Gastroesophageal sphincter (tissue), 4 donors: ENCODE data around the gene TMEM38A. TPM values are rescaled to one million over a fixed set of nuclear protein-coding genes. Genes with fewer than 3 reads are reported as not detected.

Source experiments
- ATAC-seq: fragments of 150-250 bp; one replicate; pipeline ENCODE4 v1.9.1; 2016; ENCODE audit warnings: mild to moderate bottlenecking, moderate library complexity
- H3K27ac ChIP-seq, 4 donors: fragments of 200-600 bp; sonication (generic) in 3 of 4; 1 replicate in 3 of 4; 2 replicates in 1 of 4; pipeline ENCODE4 v1.5.1; 2016 to 2019
- H3K27me3 ChIP-seq: fragments of 200-600 bp; sonication (generic); one replicate; pipeline ENCODE4 v1.5.1; 2019
- H3K36me3 ChIP-seq, 2 donors: fragments of 200-600 bp; sonication (generic); one replicate each; pipeline ENCODE4 v1.5.1; 2019; ENCODE audit warnings: control low read depth in 1 of 2
- H3K4me1 ChIP-seq, 3 donors: fragments of 200-600 bp; sonication (generic); 1 replicate in 2 of 3; 2 replicates in 1 of 3; pipeline ENCODE4 v1.5.1; 2016 to 2019; ENCODE audit warnings: control low read depth in 2 of 3
- H3K4me3 ChIP-seq, 2 donors: fragments of 200-600 bp; sonication (generic); one replicate each; pipeline ENCODE4 v1.5.1; 2019; ENCODE audit warnings: mild to moderate bottlenecking in 1 of 2, moderate library complexity in 1 of 2
- H3K9me3 ChIP-seq, 3 donors: fragments of 200-600 bp; sonication (generic); one replicate each; pipeline ENCODE4 v1.5.1; 2017 to 2019; ENCODE audit warnings: control low read depth in 2 of 3
- EP300 ChIP-seq: sonication (generic); formaldehyde crosslinking; IDR thresholded peaks from one replicate; pipeline ENCODE4 v1.6.1; 2017; ENCODE audit warnings: antibody characterized with exemption, mild to moderate bottlenecking
- POLR2A ChIP-seq, 2 donors: fragments of 450-650 bp; IDR thresholded peaks; one replicate each; pipeline ENCODE4 v1.6.1; 2017; ENCODE audit warnings: antibody characterized with exemption in 2 of 2, mild to moderate bottlenecking in 2 of 2, moderate library complexity in 1 of 2
- POLR2AphosphoS5 ChIP-seq: sonication (generic); formaldehyde crosslinking; IDR thresholded peaks from one replicate; pipeline ENCODE4 v1.6.1; 2017; ENCODE audit warnings: antibody characterized with exemption
- WGBS, 2 donors: methylation state at CpG; one replicate each; pipeline ENCODE4 v1.1.5; 2018; ENCODE audit warnings: low coverage in 1 of 2; 5-methylcytosine and 5-hydroxymethylcytosine counted together
- total RNA-seq, 4 donors: library from RNA; depleted of rRNA; stranded (reverse); fragments of >200 nt; gene quantifications; one replicate each; pipeline ENCODE4 v1.1.0, GENCODE V29; 2016
- TF ChIP-seq, protein P1 (sequence below), 4 experiments: fragments of 200-600 bp in 2 of 4; fragments of 450-650 bp in 2 of 4; sonication (generic) in 1 of 4; IDR thresholded peaks; one replicate each; pipeline ENCODE4 v1.5.1; 2017 to 2019; ENCODE audit warnings: antibody characterized with exemption in 4 of 4, mild to moderate bottlenecking in 2 of 4, moderate library complexity in 2 of 4

The TMEM38A gene
- total RNA-seq, 4 donors from 2014 or later, result 7.1 to 18.8 (median 8.8) TPM

DNA sequence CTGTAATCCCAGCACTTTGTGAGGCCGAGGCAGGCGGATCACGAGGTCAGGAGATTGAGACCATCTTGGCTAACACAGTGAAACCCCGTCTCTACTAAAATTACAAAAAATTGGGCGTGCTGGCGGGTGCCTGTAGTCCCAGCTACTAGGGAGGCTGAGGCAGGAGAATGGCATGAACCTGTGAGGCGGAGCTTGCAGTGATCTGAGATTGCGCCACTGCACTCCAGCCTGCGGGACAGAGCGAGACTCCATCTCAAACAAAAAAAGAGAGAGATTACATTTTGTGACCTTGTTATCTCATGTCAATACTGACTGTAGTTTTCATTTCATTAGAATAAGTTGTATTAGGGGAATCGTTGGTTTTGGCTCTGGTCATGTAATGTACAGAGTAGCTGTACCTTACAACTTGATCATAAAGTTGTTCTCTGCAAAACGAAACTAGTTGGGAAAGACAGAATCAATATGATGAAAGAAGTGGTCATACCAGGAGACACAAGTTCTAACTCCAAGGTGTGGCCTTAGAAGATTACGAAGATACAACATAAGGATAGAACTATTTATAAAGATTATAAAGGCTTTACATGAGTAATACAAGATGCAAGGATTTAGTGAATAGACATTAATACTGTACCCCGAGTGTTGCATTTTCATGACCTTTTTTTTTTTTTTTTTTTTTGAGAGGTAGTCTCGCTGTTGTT, 15.3 kb downstream of the TMEM38A start:
- TF ChIP-seq EP300 (no peak), POLR2AphosphoS5 (no peak), POLR2A (IDR thresholded peaks at IDR 0.05) (no peak)
- TF ChIP-seq, protein P1, sequence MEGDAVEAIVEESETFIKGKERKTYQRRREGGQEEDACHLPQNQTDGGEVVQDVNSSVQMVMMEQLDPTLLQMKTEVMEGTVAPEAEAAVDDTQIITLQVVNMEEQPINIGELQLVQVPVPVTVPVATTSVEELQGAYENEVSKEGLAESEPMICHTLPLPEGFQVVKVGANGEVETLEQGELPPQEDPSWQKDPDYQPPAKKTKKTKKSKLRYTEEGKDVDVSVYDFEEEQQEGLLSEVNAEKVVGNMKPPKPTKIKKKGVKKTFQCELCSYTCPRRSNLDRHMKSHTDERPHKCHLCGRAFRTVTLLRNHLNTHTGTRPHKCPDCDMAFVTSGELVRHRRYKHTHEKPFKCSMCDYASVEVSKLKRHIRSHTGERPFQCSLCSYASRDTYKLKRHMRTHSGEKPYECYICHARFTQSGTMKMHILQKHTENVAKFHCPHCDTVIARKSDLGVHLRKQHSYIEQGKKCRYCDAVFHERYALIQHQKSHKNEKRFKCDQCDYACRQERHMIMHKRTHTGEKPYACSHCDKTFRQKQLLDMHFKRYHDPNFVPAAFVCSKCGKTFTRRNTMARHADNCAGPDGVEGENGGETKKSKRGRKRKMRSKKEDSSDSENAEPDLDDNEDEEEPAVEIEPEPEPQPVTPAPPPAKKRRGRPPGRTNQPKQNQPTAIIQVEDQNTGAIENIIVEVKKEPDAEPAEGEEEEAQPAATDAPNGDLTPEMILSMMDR (IDR thresholded peaks at IDR 0.05), result no peak
- peaks cover 0 to 10% (median 0%) of the 10 kb centered on the region in 3 donors for H3K9me3 ChIP-seq
- WGBS, 2 donors, result 85 to 94% methylated on average over 5 to 12 of the region's 15 CpGs
- peaks cover 0 to 25% of the 10 kb centered on the region in 2 donors for H3K36me3 ChIP-seq
- no peak overlapping the region for H3K4me3 ChIP-seq
- no peak overlapping the region for H3K27ac ChIP-seq
- peaks cover 0 to 10% (median 0%) of the 10 kb centered on the region in 3 donors for H3K4me1 ChIP-seq
- no peak for ATAC-seq
- no peaks in the 10 kb centered on the region for H3K27me3 ChIP-seq

DNA sequence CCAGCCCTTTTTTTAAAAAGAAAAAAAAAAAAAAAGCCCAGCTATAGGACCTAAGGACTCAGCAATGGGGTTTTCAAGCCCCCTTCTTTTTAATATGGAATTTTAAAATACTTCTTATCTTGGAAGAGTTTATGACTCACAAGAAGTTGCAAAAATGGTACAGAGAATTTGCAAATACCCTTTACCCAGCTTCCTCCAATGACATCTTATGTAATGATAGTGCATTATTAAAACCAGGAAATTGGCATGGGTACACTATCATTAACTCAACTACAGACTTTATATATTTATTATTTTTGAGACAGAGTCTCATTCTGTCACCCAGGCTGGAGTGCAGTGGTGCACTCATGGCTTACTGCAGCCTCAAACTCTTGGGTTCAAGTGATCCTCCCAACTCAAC, 16.1 kb downstream of the TMEM38A start:
- no peak for TF ChIP-seq EP300
- no peak for TF ChIP-seq POLR2AphosphoS5
- TF ChIP-seq, protein P1 (IDR thresholded peaks at IDR 0.05), result no peak
- TF ChIP-seq POLR2A (IDR thresholded peaks at IDR 0.05), result no peak

DNA sequence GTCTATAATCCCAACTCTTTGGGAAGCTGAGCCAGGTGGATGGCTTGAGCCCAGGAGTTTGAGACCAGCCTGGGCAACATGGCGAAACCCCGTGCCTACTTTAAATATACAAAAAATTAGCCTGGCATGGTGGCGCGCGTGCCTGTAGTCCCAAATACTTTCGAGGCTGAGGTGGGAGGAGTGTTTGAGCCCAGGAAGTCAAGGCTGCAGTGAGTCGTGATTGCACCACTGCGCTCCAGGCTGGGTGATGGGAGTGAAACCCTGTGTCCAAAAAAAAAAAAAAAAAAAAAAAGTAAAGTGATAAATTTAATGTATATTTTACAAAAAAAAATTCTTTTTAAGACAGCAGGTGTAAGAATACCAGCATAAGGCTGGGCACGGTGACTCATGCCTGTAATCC, 17.6 kb downstream of the TMEM38A start:
- H3K27me3 ChIP-seq, result no peaks in the 10 kb centered on the region
- TF ChIP-seq, protein P1 (IDR thresholded peaks at IDR 0.05), result no peak
- TF ChIP-seq EP300 (no peak), POLR2AphosphoS5 (no peak), POLR2A (IDR thresholded peaks at IDR 0.05) (no peak)
- no peak overlapping the region for H3K27ac ChIP-seq
- ATAC-seq, result no peak
- no peaks in the 10 kb centered on the region for H3K4me1 ChIP-seq
- peaks cover 0 to 34% of the 10 kb centered on the region in 2 donors for H3K36me3 ChIP-seq
- WGBS, 2 donors, result 84 to 95% methylated on average over 6 to 9 of the region's 9 CpGs
- H3K4me3 ChIP-seq, result no peak overlapping the region
- peaks cover 0 to 16% (median 0%) of the 10 kb centered on the region in 3 donors for H3K9me3 ChIP-seq

More for the DNA sequence above, 16.1 kb downstream of the TMEM38A start:
- H3K27ac ChIP-seq, result no peak overlapping the region
- no peak overlapping the region for H3K4me3 ChIP-seq
- peaks cover 0 to 16% (median 0%) of the 10 kb centered on the region in 3 donors for H3K9me3 ChIP-seq
- H3K4me1 ChIP-seq, result peaks cover 0 to 2% (median 0%) of the 10 kb centered on the region in 3 donors
- H3K27me3 ChIP-seq, result no peaks in the 10 kb centered on the region
- ATAC-seq, result no peak
- H3K36me3 ChIP-seq, result peaks cover 0 to 33% of the 10 kb centered on the region in 2 donors

DNA sequence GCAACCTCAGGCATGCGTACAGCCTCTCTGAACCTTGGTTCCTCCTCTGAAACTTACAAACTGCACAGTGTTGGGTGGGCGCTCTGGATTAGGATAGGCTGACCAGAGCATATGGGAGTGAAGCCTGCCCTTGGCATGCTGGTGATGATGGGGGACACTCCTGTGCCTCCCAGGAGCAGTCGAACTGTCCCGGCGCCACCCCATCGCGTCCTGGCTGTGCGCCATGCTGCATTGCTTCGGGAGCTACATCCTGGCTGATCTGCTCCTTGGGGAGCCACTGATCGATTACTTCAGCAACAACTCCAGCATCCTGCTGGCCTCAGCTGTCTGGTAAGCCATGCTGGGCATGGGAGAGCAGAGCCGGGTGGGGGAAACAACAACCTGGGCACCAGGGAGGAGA, 18.9 kb downstream of the TMEM38A start:
- peaks cover 0 to 31% of the 10 kb centered on the region in 2 donors for H3K36me3 ChIP-seq
- no peak overlapping the region for H3K4me3 ChIP-seq
- no peak overlapping the region for H3K27ac ChIP-seq
- ATAC-seq, result no peak
- H3K4me1 ChIP-seq, result no peaks in the 10 kb centered on the region
- H3K27me3 ChIP-seq, result no peaks in the 10 kb centered on the region
- 80% methylated on average over 1 of the region's 11 CpGs; no CpG with 5 or more reads in 1 of the 2 donors for WGBS, 2 donors
- TF ChIP-seq EP300 (no peak), POLR2A (IDR thresholded peaks at IDR 0.05) (no peak), POLR2AphosphoS5 (no peak)
- TF ChIP-seq, protein P1 (IDR thresholded peaks at IDR 0.05), result no peak
- H3K9me3 ChIP-seq, result peaks cover 0 to 16% (median 0%) of the 10 kb centered on the region in 3 donors

DNA sequence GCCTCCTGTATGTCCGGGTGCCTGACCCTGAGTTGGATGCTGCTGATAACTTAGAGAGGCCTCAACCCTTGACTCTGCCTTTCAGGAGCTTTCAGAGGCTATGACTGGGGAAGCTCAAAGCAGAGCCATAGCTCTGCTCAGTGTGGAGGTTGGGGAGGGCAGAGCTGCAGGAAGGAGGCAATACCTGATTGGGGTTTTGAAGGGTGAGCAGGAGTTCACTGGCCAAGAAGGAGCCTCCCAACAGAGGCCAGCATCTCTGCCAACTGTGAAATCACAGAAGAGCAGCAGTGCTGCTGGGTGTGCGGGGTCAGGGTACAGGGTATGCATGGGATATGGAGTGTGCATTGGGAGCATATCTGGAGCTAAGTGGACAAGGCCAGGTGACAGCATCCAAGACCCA, 21.6 kb downstream of the TMEM38A start:
- peaks cover 0 to 31% of the 10 kb centered on the region in 2 donors for H3K36me3 ChIP-seq
- H3K9me3 ChIP-seq, result peaks cover 0 to 16% (median 0%) of the 10 kb centered on the region in 3 donors
- H3K4me1 ChIP-seq, result no peaks in the 10 kb centered on the region
- H3K27ac ChIP-seq, result no peak overlapping the region
- WGBS, 2 donors, result 91 to 100% methylated on average over 1 to 2 of the region's 2 CpGs
- ATAC-seq, result no peak
- H3K4me3 ChIP-seq, result no peak overlapping the region
- TF ChIP-seq EP300 (no peak), POLR2A (IDR thresholded peaks at IDR 0.05) (no peak), POLR2AphosphoS5 (no peak)
- TF ChIP-seq, protein P1 (IDR thresholded peaks at IDR 0.05), result no peak
- no peaks in the 10 kb centered on the region for H3K27me3 ChIP-seq
